HPDE6-E6E7 (cell line): ENCODE measurements around the gene TBX2.

ENCODE experiments used
- DNase-seq: peaks from one replicate; pipeline ENCODE4 v3.0.0; 2011; ENCODE audit warnings: missing footprints; ENCODE audit errors: extremely low spot score

Gene TBX2

DNA sequence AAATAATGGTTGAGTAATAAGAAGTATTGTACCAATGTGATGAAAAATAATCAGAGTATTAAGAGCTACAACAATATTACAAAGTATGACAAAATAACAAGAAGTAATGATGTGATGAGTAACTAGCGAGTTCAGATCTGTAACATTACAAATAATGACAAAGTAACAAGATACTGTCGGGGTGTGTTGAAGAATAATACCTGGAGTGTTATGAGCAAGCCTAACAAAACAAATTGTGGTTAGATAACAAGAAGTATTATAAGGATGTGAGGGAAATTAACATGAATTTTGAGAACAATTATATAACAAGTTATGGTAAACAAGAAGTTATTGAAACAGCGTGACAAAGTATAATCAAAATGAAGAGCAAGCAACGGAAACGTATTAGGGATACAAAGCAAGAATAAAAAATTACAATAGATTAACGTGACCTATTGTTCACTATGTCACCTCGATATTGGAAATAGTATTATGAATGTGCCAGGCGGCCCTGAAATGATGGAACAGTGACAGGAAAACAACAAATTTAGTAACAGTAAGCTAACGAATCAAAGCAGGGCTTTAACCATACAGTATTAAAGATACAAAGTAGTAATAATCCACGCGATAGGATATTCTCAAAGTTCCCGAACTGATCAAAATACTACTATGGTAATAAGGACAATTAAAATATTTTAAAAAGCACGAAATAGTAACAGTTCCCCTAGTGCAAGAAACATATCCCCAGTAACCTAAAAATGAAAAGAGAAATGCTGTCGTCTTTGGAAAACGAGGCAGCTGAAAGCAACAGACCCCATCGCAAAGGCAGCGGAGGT, 54.1 kb downstream of the TBX2 start:
- no peak for DNase-seq

DNA sequence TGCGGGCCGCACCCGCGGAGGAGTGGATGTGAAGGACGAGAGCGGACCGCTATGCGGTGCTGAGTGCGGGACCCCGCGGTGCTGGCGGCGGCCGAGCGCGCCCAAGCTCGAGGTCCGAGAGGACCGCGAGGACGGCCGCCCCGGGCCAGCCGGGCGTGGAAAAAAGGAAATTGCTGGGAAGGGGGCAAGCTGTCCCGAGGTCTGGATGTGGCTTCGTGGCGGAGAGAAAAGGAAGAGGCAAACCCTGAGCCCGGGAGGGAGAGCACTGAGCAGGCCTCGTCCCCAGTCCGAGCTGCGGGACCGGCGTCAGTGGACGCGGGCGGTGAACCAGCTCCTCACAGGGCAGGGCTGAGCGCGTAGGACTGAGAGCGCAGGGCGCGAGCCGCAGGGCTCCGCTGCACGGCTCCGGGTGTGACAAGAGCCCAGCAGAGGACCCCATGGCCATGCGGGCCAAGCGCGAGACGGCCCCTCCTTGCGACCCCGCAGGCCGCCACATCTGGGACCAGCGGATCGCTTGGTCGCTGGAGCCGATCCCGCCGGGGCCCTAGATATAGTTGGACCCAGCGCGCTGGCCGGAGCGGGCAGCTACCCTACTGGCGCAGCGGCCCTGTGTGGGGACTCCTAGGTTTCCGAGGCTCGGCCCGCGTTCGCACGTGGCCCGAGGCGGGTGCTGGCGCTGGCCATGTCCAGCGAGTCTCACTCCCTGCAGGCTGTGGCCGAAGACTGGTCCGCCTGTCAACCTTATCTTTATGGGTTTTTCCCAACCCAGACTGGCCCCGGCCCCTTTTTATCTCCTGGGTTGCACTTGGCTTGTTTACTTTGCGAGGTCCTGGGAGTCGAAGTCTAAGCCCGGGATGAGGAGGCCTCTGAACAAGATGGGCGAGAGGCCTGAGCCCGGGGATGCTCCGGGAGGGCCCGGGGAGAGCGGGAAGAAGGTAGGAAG, 55.0 kb downstream of the TBX2 start:
- DNase-seq: no peak

- no peak for DNase-seq
These were observed 55.8 kb downstream of the TBX2 start for GRCh38 chr17:61455324-61456060.

GRCh38 chr17:61456061-61456681, 56.5 kb downstream of the TBX2 start:
- no peak for DNase-seq

DNA sequence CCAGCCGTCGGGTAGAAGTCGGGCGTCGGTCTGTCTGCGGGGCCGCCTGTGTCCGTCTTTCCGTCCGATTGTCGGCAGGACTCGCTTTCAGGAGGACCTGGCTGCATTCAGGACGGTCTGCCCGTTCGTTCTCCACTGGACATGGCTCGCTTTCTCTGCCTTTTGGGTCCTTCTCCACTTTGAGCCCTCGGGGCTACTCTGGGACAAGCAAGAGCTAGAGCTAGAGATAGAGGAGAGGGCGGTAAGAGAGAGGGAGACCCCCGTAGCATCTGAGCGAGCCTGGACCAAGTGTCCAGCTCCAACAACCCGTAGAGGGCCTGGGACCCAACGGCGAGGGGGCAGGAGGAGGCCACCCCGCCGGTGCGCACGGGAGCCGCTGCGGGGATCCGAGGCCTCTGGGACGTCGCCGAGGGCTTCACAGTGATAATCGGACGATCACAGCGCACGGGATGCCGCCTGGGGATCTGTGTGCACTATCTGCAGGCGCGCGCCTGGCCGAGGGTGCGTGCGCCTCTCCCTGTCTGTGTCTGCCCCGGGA, 57.1 kb downstream of the TBX2 start:
- DNase-seq: no peak

DNA sequence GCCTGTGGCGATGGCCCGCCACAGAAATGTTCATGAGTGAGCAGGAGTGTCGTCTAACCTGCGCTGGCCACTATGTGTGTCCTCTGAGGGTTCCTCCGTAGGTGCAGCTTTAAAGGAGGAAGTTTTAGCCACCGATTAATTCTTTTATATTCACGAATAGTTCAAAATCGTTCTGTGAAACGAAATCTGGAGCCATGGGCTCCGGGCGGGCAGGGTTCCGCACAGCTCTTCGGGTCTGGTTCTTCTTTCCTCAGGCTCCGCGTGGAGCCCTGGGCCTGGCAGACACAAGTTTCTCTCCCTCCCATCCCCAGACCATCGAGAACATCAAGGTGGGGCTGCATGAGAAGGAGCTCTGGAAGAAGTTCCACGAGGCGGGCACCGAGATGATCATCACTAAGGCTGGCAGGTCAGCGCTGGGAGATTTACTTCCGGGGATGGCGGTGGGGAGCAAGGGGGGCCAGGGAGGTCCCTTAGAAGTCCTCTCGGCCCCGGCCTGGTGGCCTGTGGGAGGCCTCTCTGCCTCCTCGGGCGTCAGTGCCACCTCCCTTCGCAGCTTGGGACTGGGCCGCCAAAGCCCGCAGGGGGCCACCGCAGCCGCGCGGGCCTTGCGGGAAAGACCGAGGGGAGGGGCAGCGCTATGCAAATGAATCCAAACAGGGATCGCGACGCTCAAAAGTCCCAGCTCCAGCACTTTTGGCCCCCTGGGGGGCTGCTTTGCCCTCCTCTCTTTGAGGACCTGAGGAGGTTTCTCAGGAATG, 57.8 kb downstream of the TBX2 start:
- no peak for DNase-seq

- no peak for DNase-seq
These were observed 58.4 kb downstream of the TBX2 start for GRCh38 chr17:61458000-61458399.

GRCh38 chr17:61458421-61459141, 58.9 kb downstream of the TBX2 start:
- no peak for DNase-seq
